Myocyte (in vitro differentiated cells): ENCODE results near the gene PRKAR2A. TPM values are rescaled to one million over a fixed set of nuclear protein-coding genes. Genes with fewer than 3 reads are reported as not detected.
A peak's percentile ranks its signal among the peaks of the same experiment; 100 is the strongest.
"Not testable (repeated sequence)": the region's sequence is repeated elsewhere in the genome, so short reads cannot be mapped to it uniquely, and the experiment has no call there.

ENCODE experiments used
- DNase-seq: peaks from one replicate; pipeline ENCODE4 v3.0.0-alpha.2; 2012; ENCODE audit warnings: low read depth
- total RNA-seq: library from RNA; depleted of rRNA; stranded (reverse); fragments of >200 nt; gene quantifications from 2 replicates; pipeline ENCODE4 v1.2.3, GENCODE V29; 2014

Gene PRKAR2A
- total RNA-seq, 1 donor from 2014 or later: 41.8 TPM

DNA sequence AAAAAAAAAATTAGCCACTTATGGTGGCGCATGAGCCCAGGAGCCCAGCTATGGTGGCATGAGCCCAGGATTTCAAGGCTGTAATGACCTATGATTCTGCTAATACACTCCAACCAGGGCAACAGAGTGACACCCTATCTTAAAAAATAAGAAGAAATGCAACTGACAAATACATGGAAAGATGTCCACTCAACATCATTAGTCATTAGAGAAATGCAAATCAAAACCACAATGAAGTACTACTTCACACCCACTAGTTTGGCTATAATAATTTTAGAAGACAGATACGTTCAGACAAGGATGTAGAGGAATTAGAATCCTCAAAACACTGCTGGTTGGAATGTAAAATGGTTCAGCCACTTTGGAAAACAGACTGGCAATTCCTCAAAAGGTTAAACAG, 10.5 kb downstream of the PRKAR2A start:
- DNase-seq: no peak

DNA sequence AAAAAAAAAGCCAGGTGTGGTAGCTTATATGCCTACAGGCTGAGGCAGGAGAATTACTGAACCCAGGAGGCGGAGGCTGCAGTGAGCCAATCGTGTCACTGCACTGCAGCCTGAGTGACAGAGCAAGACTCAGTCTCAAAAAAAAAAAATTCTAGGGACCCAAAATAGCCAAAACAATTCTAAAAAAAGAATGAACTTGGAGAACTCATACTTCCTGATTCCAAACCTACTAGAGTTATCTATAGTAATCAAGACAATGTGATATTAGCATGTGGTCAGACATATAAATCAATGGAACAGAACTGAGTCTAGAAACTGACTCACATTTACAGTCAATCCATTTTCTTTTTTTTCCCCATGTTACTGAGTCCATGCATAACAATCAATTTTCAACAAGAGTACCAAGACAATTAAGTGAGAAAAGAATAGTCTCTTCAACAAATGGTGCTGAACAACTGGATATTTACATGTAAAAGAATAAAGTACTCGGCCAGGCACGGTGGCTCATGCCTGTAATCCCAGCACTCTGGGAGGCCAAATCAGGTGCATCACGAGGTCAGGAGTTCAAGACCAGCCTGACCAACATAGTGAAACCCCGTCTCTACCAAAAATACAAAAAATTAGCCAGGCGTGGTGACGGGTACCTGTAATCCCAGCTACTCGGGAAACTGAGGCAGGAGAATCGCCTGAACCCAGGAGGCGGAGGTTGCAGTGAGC, 11.9 kb downstream of the PRKAR2A start:
- no peak for DNase-seq

DNA sequence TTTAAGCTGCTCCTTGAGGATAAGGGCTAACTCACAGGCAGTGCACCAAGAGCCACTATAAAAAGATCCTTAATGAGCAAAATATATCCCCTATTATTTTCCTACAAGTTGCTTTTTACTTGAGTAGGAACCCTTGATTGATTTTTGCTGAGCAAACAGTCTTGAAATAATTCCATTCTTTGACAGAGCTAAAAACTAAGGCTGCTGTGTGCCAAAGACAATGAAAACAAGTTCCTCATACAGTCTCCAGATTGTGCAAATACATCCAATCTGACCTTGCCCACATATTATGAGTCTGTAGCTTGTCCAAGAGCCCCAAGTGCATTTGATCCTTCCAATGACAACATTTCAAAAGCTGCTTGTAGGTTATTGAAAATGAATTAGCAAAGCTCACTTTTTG, 15.0 kb downstream of the PRKAR2A start:
- DNase-seq: no peak

DNA sequence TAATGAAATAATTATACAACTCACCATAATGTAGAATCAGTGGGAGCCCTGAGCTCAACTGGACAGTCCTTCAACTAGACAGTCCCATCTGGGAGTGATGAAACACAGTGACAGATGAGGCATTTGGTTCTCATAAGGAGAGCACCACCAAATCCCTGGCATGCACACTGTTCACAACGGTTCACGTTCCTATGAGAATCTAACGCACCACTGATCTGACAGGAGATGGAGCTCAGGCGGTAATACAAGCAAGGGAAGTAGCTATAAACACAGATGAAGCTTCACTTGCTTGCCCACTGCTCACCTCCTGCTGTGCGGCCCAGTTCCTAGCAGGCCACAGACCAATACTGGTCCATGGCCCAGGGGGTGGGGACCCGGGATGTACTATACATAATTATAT, 17.0 kb downstream of the PRKAR2A start:
- no peak for DNase-seq

DNA sequence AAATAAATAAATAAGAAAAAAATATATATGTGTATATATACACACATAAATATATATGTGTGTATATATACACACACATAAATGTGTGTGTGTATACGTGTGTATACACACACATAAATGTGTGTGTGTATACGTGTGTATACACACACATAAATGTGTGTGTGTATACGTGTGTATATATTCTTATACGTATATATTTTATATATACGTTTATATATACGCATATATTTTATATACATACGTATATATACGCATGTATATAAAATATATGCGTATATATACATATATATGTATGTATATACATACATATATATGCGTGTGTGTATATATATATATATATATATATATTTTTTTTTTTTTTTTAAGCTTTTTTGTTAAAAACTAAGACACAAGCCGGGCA, 18.1 kb downstream of the PRKAR2A start:
- not testable (repeated sequence) for DNase-seq

DNA sequence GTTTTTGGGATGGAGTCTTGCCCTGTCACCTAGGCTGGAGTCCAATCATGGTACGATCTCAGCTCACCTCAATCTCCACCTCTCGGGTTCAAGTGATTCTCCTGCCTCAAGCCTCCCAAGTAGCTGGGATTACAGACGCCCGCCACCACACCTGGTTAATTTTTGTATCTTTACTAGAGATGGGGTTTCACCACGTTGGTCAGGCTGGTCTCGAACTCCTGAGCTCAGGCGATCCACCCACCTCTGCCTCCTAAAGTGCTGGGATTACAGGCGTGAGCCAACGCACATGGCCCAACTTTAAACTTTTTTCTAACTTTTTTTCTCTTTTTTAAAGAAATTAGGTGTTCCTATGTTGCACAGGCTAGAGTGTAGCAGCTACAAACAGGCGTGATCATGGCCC, 19.8 kb downstream of the PRKAR2A start:
- DNase-seq: not testable (repeated sequence)

DNA sequence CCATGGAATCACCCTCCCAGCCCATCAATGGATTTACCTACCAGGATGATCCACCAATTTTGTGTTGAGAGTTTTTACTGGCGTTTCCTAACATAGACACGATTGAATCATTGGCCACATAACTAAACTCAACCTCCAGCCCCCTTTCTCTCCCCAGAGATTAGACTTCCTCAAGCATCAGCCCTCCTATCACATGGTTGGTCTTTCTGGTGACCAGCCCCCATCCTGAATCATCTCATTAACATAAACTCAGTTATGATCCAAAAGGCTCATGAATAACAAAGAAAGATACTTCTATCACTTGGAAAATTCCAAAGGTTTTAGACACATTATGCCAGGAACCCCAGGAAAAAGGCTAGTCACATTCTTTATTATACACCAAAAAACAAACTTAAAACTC, 21.2 kb downstream of the PRKAR2A start:
- peak; percentile 78 for DNase-seq

DNA sequence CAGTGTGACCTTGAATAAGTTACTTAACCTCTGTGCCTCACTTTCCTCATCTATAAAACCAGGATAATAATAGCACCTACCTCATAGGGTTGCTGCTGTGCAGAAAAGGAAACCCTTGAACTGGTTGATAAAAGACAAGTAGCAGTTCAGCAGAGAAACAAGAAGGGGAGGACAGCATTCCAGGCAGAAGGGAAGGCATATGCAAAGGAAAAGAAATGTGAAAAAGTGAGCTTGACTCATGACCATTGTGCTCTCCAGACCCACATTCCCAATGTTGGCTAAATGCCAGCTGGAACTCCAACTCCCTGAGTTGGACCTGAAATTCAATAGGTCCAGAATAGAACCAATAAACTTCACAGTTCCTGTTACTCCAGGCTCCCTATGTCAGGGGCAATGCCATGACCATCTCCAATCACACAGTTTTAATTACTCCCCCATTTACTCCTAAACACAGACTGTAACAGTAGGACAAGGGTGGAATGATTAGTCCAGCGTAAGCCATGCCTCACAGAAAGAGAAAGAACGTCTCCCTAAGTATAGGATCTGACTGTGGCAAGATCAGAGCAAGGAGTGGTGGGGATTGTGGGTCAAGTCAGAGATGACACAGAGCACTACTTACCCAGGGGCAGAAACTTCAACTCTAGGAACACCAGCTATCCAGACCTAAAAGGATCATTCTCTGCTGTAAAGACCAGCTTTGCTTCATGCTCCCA, 26.9 kb downstream of the PRKAR2A start:
- peak; percentile 48 for DNase-seq

DNA sequence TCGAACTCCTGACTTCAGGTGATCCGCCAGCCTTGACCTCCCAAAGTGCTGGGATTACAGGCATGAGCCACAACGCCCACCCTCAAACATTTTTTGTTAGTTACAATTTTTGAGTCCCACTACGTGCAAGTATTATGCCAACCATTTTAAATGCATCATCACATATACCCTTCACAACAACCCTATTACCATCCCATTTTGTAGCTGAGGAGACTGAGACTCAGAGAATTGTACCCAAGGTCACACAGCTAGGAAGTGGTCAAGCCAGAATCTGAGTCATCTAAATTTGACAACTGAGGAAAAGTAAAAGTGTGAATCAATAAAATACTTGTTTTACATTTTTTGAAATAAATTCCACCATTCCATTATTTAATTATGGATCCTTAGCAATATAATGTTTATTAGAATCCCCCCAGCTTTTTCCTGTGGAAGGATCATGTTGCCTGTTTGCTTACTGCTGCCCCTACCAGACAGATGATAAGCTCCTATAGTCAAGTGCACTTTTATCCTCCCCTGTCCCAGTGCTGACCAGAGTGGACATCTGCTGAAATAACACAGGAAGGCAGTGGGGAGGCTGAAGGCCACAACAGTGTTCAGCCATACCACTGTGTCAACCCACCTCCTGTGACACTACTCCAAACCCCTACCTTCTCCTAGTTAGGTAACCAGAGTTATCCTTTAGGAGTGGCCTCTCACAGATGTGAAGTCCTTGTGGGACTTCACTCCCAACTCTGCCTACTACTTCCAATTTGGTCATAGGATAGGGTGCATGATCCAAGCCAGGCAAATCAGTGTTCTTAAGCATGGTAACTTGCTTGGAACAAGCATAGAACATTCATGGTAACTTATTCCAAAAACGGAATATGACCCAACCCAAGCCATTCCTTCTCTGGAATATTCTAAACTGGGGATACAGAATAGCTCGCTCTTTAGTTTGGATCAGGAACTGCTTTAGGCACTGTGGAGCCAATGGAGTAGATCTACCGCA, 28.1 kb downstream of the PRKAR2A start:
- DNase-seq: no peak

DNA sequence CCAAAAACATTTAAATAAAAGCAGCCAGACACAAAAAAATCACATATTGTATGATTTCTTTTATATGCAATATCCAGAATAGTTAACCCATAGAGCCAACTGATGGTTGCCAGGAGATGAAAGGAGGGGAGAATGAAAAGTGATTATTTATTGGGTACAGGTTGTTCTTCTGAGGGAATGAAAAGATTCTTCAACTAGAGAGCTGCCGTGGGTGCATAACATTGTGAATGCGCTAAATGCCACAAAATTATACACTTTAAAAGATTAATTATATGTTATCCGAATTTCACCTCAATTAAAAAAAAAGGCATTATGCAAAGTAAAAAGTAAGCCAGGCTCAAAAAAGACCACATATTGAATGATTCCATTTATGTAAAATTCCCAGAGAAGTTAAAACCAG, 36.1 kb downstream of the PRKAR2A start:
- DNase-seq: no peak

DNA sequence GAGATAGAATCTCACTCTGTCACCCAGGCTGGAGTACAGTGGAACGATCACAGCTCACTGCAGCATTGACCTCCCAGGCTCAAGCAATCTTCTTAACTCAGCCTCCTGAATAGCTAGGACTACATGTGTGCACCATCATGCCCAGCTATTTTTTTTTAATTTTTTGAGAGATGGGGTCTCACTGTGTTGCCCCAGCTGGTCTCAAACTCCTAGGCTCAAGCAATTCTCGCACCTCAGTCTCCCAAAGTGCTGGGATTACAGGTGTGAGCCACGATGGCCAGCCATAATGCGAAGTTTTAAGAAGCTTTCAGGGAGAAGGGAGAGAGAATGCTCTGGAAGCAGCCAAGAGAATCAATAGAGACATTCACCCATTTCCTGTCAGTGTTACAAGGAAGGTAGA, 42.7 kb downstream of the PRKAR2A start:
- no peak for DNase-seq

DNA sequence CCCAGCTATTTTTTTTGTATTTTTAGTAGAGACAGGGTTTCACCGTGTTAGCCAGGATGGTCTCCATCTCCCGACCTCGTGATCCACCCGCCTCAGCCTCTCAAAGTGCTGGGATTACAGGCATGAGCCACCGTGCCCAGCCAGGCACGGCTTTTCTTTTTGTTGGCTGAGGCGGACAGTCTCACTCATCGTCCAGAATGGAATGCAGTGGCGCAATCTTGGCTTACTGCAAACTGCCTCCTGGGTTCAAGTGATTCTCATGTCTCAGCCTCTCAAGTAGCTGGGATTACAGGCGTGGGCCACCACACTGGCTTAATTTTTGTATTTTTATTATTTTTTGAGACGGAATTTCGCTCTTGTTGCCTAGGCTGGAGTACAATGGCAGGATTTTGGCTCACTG, 46.8 kb downstream of the PRKAR2A start:
- DNase-seq: not testable (repeated sequence)

DNA sequence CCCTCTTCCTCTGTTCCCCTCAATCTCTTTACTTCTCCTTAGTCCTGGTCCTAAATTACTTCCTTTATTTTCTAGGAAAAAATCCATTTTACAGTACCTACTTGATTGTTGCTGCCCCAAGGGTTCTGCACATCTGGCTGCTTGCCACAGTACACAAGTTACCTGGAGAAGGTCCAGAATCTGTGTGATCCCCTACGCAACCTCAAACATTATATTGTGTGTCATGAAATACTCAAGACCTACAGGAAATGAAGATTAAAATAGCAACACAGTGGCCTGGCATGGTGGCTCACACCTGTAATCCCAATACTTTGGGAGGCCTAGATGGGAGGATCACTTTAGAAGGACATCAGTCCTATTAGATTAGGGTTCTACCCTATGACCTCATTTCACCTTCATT, 48.7 kb downstream of the PRKAR2A start:
- DNase-seq: no peak

DNA sequence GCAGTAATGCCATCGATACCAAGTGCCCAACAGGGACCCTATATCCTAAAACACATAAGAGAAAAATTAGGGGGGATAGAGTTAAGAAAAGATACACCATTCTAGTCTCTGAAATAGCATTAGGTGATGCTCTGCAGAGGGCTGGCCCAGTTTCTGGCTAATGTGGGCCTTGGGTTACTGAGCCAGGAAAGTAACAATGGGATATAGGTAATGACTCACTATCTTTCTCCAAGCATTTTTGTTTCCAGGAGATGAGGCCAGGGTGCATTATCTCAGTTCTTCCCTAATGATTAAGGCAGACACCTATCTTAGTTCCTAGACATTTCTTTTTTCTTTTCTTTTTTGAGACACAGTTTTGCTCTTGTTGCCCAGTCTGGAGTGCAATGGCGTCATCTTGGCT, 50.0 kb downstream of the PRKAR2A start:
- DNase-seq: no peak

DNA sequence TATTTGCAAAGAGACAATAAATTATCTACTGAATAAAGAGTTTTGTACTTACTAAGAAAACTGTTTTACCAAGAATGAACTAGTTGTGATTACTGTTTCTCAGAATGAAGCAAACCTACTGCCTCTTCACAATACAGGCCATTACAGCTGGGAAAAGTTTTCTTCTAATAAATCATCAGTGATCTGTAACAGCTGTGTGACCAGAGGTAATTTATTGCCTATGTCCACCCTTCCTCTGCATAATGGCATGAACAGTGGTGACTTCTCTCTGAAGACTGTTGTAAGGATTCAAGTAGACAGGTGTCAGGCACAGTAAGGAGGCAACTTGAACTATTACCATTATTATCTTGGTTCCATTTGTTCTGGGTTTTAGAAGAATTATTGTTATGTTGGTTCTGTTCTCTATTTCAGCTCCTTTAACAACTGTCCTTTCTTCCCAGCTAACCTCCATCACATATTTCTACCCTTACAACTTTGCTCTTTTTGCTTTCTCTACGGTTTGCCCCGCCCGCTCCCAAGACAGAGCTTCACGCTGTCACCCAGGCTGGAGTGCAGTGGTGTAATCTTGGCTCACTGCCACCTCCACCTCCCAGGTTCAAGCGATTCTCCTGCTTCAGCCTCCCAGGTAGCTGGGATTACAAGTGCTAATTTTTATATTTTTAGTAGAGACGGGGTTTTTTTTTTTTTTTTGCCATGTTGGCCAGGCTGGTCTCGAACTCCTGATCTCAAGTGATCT, 51.5 kb downstream of the PRKAR2A start:
- peak; percentile 82 for DNase-seq

DNA sequence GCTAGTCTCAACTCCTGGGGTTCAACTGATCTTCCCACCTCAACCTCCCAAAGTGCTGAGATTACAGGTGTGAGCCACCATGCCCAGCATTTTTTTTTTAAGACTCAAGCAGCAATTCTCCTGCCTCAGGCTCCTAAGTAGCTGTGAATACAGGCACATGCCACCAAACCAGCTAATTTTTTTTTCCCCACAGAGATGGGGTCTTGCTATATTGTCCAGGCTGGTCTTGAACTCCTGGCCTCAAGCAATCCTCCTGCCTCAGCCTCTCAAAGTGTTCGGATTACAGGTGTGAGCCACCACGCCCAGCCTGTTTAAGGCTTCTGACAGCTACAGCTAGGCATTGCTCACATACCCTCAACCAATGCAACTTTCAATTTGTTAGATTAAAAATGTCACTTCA, 54.2 kb downstream of the PRKAR2A start:
- not testable (repeated sequence) for DNase-seq

DNA sequence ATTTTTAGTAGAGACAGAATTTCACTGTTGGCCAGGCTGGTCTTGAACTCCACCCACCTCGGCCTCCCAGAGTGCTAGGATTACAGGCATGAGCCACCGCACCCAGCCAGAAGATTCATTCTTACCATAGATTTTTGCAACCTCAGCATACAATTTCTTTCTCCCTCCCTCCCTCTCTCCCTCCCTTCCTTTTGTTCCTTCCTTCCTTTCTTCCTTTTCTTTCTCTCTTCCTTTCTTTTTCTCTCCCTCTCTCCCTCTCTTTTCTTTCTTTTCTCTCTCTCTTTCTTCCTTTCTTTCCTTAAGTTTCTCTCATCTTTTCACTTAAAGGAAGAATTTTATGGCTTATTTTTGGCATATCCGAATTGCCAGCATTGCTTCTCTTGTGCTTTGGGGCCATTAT, 58.0 kb downstream of the PRKAR2A start:
- no peak for DNase-seq

DNA sequence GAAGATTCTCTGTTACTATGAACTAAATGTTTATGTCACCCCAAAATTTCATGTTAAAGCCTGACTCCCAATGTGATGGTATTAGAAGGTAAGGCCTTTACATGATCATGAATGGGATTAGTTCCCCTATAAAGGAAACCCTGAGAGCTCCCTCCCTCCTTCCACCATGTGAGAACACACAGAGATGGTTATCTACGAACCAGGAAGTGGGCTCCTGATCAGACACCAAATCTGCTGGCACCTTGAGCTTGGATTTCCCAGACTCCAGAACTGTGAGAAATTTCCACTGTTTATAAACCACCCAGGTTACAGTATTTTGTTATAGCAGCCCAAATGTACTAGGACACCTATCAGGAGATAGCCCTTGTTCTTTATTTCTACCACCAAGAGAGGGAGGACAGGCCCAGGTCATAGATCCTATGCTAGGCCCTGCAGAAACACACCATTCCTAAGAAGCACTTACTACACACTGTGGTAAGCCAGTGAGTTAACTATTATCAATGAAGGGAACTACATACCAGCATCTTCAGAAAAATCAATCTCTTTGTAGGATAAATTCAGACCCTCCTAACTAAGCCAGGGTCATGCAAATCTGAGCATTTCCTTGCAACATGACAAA, 59.0 kb downstream of the PRKAR2A start:
- no peak for DNase-seq

DNA sequence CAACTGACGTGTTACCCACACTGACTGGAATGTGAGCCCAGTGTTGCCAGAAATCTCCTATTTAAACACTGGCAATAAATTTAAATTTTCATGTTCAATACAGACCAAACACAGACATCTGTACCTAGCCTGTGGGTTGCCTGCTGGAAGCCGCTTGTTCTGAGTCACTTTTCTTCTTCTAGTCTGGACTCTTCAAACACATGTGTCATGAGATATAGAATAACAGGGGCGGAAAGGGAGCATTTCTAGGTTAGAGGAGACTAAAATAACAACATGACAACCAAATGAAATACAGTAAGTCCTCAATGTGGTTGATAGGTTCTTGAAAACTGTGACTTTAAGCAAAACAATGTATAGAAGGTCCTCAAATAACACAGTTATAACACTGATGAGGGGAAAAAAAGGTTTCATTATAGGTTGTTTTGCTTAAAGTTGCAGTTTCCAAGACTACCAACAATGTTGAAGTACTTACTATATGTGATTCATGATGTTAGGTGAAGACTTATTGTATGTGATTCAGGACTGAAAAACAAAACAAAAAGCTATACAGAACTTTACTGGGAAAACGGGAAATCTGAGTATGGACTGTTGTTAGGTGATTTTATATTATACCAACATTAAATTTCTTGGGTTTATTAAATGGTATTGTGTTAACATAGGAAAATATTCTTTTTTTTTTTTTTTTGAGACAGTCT, 63.1 kb downstream of the PRKAR2A start:
- DNase-seq: peak; percentile 63

DNA sequence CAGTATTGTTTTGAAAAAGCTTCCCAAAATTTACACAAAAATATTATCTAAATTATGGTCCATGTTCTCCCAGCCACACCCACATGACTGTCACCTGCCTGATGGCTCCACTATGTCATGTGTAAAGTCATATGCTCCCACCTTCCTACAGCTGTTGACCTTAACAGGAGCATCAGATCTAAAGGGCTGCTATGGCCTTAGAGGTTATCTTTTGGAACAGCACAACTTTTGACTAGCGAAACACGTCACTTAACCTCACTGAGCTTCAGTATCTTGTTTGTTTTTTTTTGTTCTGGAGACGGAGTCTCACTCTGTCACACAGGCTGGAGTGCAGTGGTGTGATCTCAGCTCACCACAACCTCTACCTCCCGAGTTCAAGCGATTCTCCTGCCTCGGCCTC, 64.4 kb downstream of the PRKAR2A start:
- DNase-seq: no peak
